GM18861 (cell line): ENCODE results near the gene ULBP1.
"Not testable (repeated sequence)": the region's sequence is repeated elsewhere in the genome, so short reads cannot be mapped to it uniquely, and the experiment has no call there.

ENCODE experiments used
- ATAC-seq: cut with Tn5 transposase; IDR thresholded peaks from one replicate; pipeline ENCODE4 v1.9.1; 2021; ENCODE audit not compliant: unreplicated experiment

Gene ULBP1

DNA sequence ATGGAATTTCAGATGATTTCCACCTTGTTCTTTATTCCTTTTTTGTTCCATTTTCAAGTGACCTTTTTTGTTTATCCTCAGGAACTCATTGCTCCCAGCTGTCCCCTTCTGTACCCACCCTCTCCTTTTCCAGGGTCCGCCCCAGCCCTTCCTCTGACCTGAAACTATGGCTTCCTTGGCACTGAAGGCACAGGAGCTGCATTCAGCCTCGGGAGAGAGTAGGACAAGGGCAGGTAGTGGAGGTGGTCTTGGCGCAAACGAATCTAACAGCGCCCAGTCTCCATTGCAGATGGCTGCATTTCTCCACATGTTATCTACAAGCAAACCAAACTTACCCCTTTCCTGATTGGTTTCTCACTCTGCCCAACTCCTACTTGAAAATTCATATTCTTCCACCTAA is 30.7 kb upstream of the ULBP1 start:
- no peak for ATAC-seq

DNA sequence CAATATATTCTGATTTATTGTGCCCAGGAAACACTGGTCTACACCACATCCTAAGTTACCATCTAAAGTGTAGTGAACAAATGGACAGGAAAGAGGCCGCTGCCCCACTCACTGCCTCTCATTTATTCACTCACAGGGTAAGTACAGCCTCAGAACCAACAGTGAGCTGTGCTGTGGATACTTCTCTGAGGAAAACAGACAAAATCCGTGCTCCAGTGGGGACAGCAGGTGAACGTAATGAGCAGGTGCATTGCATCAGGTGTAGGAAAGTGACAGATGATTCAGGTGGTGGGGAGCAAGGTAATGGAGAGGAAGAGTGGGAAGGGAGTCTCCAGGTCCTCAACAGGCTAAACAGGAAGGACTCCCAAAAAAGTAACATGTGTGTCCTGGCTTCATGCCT is 30.3 kb upstream of the ULBP1 start:
- no peak for ATAC-seq

DNA sequence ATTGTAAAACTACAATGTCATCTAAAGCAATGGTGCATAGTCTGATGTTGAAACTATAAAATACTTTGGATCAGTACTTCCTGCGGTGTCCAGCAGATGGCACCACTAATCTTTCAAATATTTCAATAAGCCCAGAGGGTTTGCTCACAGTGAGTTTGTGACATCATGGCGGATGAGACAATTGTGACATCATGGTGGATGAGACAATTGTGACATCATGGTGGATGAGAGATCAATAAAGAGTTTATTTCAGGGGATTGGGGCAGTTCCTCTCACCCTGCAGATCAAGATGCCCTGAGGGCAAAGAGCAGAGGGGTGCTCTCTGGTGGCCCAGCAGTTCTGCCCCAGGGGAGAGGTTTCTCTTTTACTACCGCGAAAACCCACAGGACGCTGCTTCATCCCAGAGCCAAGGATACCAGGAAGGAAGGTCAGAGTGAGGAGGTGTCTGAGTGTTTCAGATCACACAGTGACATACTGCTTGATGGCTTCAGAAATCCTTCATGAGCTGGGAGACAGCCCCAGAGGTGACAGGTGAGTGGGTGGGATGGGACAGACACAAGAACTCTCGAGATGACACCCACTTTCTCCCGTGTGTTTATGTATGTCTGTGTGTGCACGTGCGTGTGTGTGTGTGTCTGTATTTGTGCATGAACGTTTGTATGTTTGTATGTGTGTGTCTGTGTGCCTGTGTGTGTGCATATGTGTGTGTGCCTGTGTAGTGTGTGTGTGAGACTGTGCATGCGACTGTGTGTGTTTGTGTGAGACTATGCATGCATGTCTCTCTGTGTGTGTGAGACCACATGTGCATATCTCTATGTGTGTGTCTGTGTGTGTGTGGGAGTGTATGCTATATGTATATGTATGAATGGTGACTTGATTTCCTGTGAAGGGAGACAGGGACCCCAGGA is 29.2 kb upstream of the ULBP1 start:
- no peak for ATAC-seq

DNA sequence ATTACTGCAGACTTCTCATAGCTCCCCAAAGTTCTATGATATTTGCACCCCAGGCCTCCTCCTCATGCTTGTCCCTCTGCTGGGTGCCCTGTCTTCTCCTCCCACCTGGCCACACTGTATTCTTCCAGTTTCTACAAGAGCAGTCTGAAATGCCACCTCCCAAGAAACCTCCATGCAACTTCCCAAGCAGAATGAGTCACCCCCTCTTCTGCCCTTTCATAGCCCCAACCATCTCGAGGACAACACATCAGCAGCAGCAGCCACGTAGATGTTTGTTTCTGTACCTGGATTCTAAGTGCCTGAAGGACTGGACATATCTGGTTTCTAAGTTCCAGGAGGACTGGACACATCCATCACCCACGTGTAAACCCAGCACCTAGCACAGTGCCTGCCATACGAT is 28.5 kb upstream of the ULBP1 start:
- no peak for ATAC-seq

DNA sequence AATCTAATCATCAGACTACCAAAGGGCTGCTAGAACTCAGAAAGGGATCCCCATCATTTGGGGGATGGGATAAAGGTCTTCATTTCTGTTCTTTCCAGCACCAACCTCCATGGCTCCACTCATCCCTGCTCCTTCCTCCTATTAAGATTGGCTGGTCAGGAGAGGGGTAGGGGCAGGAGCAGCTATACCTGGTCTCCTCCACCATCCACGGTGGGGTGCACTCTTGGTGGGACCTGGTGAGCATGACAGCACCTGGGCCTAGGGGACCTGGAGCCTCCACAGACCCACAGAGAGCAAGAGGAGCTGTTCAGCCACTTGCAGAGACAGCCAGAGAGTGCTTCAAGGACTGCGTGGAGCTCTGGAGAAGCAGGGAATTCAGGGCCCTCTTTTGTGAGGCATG is 28.1 kb upstream of the ULBP1 start:
- no peak for ATAC-seq

DNA sequence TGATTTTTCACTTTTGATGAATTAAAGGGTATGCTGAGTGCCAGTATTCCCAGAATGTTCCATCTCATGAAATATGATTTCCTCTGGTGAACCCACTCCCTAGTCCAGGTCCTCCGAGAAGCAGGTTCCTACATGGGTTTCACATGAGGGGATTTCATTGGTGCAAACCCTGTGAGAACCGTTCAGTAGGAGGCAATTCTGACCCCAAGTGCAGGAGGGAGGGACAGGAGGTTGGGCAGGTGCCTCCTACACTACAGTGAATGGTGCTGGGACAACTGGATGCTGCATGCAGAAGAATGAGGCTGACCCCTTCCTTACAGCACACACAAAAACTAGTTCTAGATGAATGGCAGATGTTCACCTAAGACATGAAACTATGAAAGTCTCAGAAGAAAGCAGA is 27.0 kb upstream of the ULBP1 start:
- no peak for ATAC-seq

DNA sequence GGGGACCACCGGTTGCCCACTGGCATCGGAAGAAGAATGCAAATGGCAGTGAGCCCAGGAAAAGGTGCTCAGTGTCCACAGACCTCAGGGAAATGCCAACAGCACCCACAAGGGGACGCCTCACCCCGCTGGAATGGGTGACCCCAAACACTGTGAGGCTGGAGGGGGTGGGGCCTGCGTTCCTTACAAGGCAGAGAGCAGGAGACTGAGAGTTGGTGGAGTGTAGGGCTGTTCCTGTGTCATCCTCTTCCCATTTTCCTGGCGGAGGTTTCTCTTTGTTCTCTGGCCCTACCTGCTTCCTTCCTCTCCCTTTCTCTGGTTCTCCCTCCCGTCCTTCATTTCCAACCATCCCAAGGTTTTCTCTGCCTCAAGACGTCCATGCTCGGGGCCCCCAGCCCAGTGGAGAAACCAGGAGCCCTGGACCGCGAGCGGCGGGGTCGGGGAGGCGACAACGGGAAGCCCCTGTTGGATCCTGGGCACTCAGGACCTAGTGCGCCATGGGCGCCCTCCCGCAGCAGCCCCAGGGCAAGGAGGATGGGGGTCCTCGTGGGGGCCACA is 25.7 kb upstream of the ULBP1 start:
- ATAC-seq, result not testable (repeated sequence)

DNA sequence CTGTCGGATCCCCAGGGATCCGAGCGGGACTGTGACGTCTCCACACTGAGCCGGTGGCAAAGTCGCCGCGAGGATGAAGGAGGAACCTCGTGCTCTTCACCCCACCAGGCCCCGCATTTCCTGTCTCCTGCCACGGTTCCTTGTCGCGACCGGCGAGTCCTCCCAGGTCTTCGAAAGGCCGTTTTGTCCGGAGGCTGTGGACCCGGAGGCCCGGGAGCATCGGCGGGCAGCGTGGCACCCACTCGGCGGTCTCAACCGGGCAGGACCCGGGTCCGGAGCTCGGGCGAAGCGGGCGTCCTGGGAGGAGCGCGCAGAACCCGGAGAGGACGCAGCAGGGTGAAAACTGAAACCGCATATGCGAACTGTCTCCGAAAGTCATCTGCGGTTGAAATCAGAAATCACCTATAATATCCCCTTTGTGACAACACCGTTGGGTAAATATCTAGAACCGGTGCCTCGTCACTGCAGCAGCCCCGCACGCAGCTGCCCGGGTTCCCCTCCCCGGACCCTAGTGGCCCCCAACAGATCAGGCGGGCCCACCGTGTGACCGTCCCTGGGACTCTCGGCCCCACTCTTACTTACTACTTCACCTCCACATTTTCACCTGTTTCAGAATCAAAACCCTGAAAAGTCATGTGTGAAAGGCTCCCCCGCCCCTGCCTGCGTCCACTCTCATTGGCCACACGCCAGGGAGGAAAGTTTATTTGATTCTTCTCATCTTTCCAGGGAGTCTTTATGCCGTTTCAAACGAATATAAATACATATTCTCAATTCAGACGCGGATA is 25.0 kb upstream of the ULBP1 start:
- peak; percentile 71 for ATAC-seq

DNA sequence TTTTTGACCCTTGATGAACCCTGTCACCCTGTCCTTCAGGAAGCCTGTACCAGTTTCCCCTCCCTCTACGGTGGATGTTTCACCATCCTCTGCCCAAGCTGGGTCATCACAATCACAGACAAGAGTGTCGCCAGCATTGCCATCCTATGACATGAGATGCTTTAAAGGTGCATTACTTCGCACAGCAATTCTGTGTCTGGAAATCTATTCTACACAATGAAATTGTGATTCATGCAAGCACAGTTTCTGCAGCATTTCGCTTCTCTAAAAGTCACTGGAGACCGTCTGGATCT is 24.4 kb upstream of the ULBP1 start:
- no peak for ATAC-seq

DNA sequence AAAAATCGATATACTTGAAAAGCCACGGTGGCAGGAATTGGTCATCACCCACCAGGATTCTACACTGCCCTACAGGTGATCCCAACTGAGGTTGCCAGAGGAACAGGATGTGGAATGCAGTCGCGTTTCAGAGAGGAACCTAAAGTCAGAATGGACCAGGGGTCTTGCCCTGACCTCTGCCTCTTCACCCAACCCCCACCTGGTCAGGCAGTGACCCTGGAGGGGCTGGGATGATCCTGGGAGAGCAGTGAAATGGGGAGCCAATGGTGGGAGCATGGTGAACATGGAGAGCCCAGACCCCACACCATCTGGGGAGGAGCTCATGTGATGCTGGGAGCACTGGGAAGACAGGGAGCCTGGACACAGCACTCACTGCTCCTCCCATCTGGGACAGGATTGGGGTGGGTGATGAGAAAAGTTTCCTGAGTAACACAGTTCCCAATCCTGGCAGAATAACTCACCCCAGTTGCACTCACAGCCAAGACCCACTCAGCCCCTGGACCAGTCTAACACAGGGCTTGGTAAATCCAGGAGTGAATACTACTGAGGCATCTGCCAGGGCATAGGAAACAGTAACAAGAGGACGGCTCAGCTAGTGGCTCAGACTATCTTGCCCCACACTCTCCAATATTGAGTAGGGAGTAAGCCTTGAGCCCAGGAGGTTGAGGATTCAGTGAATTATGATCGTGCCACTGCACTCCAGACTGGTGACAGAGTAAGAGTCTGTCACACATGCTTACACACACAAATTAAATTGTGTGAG is 23.7 kb upstream of the ULBP1 start:
- no peak for ATAC-seq

DNA sequence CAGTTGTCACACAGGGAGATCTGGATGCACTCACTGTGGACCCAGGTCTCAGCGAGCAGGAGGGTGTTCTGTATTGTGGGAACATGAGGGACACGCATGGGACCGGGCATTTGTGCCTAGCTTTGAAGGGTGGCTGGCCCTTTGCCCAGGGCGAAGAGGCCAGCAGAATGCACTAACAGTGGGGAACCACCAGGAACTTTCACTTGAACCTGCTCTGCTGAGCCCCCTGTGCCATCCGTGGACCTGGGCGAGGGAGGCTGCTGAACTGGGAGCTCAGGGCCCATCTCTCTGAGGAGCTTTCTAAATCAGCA is 23.1 kb upstream of the ULBP1 start:
- ATAC-seq, result no peak

DNA sequence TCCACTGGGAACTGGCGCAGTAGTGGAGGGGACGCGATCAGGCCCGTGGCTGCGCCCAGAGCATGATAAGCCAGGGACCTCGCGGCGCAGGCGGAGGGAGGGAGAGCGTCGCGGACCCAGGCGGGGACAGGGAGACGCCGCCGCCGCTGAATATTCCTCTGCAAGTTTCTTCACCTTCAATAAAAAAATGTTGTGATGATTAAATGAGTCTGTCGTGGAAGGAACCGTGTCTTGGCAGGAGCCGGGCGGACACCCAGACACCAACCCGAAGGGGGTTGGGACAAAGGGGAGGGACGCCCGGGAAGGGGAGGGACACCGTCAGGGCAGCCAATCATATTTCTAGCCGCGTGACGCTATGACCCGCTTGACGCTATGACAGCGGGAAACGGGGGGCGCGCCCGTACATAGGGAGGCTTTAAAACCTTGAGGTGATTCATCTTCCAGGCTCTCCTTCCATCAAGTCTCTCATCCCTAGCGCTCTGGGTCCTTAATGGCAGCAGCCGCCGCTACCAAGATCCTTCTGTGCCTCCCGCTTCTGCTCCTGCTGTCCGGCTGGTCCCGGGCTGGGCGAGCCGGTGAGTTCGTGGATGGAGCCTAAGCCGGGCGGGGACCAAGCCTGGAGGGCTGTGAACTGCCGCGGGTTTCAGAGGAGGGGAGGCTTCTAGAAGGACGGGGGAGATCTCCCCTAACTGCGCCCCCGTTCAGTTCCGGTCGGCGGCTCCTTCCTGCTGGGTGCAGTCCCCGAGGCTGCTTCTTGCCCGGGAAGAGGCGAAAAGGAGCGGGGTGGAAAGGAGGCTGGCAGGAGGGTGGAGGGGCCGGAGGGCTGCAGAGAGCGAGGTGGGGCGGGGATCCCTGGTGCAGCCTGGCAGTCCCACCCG is 21.9 kb upstream of the ULBP1 start, which contains the start of gene ULBP2:
Gene ULBP2 (plus strand): TSS at position 432 of the 878 bp plus-strand sequence. CDS start 59 bp downstream, at position 491.
- no peak for ATAC-seq

DNA sequence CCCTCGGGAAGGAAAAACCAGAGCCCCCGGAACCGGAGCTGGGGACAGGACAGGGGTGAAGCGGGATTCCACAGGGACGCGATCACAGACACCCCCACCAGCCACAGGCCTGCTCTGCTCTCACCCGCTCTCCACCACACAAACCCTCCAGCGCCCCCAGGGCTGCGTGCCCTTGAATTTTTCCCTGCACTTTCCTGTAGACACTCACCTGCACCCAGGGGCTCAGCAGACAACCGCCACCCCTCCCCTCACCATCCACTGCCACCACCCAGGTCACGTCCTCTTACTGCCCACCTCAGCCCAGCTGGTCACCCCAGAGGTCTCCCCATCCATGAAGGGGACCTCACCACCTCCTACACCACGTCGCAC is 21.3 kb upstream of the ULBP1 start:
- ATAC-seq, result no peak

DNA sequence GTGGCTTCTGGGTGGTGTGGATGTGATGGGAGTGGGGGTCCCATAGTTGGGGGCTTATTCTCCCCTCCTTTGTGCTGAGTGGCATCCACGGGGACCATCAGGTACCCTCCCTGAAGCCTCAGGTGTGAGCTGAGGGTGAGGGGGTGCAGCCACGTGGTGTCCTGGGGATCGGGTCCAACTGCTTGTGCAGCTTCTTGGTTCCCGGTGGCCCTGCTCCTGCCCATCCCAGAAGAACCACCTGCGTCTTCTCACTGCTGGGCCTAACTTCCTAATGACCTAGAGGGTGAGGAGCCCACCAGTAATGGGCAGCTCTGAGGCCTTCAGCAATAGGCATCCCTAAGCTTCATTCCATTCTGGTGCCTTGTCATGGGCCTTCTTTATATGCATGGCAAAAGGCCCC is 20.4 kb upstream of the ULBP1 start:
- not testable (repeated sequence) for ATAC-seq

DNA sequence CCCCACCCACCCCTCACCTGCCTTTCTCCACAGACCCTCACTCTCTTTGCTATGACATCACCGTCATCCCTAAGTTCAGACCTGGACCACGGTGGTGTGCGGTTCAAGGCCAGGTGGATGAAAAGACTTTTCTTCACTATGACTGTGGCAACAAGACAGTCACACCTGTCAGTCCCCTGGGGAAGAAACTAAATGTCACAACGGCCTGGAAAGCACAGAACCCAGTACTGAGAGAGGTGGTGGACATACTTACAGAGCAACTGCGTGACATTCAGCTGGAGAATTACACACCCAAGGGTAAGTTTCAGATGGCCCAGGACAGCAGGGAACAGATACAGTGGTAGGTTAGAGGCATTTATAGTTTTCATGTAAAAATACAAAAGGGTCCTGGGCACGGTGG is 18.5 kb upstream of the ULBP1 start:
- not testable (repeated sequence) for ATAC-seq

DNA sequence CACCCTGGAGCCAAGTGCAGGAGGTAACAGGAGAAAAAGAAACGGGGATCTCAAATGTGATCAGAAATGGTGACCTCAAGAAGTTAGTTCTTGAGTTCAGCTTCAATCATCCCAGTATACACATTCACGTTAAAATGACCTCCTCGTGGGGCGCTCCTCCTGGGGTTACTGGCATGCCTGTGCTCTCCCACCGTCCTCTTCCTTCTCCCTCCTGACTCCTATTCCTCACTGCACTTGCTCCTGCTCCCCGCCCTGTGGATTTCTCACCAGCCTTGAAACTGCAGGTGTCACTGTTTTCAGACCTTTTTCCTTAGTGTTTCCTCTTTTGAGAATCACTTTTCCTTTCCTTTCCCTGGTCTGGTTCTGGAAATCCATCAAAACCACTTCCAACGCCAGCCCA is 17.1 kb upstream of the ULBP1 start:
- ATAC-seq, result not testable (repeated sequence)

DNA sequence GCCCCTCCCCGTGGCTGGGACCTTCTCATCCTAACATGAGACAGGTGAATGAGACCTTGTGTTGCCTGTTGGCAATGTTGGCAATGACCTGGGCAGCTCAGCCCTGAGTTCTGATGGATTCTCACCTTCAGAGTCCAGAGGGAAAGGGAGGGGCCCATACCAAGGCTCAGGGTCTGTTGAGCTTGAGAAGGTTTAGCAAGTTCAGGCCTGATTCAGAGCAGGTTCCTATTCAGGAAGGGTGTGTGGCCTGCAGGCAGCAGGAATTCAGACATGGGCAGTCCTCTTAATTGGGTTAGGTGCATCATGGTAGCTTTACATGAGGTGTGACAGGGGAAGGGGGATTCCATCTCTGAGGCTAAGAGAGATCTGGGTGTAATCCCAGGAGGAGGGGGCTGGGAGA is 16.2 kb upstream of the ULBP1 start:
- ATAC-seq, result not testable (repeated sequence)

DNA sequence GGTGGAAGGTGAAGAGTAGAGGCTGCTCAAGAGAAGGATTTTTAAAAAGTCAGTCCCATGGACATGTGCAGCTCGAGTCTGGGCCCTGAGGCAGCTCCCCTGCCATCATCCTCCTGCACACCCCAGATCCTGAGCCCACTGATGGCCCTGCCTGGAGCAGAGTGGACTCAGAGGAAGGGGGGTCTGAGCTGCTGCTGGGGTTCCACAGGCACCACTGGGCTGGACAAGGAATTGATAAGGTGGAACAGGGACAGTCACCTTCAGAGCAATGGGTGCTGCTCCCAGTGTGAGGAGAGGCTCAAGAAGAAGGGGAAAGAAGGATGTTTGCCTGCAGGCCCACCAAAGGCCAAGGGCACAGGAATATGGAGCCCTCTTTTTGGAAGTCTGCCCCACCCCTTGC is 15.7 kb upstream of the ULBP1 start:
- ATAC-seq, result no peak

DNA sequence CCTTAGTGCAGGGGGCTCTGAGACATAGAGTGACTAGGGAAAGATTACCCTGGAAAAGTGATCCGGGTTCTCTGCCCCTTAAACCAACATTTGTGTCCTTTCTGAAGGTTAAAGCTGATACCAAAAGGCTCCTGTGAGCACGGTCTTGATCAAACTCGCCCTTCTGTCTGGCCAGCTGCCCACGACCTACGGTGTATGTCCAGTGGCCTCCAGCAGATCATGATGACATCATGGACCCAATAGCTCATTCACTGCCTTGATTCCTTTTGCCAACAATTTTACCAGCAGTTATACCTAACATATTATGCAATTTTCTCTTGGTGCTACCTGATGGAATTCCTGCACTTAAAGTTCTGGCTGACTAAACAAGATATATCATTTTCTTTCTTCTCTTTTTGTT is 15.1 kb upstream of the ULBP1 start:
- ATAC-seq, result no peak

DNA sequence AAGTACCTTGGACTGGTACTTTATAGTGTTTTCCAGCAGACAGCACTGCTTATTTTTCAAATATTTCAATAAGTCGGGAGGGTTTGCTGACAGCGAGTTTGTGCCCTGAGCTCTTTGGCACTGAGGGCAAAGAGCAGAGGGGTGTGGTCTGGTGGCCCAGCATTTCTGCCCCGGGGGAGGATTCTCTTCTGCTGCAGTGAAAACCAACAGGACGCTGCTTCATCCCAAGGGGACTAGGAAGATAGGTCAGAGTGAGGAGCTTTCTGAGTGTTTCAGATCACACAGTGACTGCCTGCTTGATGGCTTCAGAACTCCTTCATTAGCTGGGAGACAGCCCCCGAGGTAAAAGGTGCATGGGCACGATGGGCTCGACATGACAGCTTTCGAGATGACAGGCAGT is 13.3 kb upstream of the ULBP1 start:
- no peak for ATAC-seq

DNA sequence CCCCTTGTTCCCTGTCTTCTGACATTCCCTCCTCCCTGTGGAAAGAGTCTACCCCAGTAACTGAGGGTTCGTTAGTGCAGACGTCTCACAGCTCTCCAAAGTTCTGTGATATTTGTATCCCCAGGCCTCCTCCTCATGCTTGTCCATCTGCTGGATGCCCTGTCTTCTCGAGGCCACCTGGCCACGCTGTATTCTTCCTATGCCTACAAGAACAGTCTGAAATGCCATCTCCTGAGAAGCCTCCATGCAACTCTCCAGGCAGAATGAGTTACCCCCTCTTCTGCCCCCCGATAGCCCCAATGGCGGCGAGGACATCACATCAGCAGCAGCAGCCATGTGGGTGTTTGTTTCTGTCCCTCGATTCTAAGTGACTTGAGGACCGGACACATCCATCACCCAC is 12.6 kb upstream of the ULBP1 start:
- no peak for ATAC-seq
